GM12892 (cell line): ENCODE measurements around the gene COL6A3.

Experiments
- DNase-seq: peaks from one replicate; pipeline ENCODE4 v3.0.0; 2011; ENCODE audit not compliant: insufficient read length
- FAIRE-seq: peaks from 2 replicates; lab custom pipeline; 2011; peaks lifted over from hg19 to GRCh38; lab: Jason Lieb, UNC
- POLR2A ChIP-seq: IDR thresholded peaks from 2 replicates; pipeline ENCODE4 v1.6.1; 2011; ENCODE audit warnings: low read depth, low read length, control low read depth
- POLR2AphosphoS5 ChIP-seq: IDR thresholded peaks from 2 replicates; pipeline ENCODE4 v1.6.1; 2011; ENCODE audit warnings: low read depth, low read length, control low read depth
- TAF1 ChIP-seq: IDR thresholded peaks from 2 replicates; pipeline ENCODE4 v1.6.1; 2011; ENCODE audit warnings: low read depth, mild to moderate bottlenecking, control low read depth, low read length, borderline replicate concordance

COL6A3 gene

GRCh38 chr2:237315829-237316225, 98.1 kb downstream of the COL6A3 start:
- no peak for FAIRE-seq
- TF ChIP-seq POLR2AphosphoS5: no peak
- no peak for DNase-seq

- TF ChIP-seq POLR2A: no peak
- no peak for TF ChIP-seq POLR2AphosphoS5
- no peak for TF ChIP-seq TAF1
- FAIRE-seq (no peak), DNase-seq (no peak)
Observed at GRCh38 chr2:237315170-237315828, 98.7 kb downstream of the COL6A3 start.

DNA sequence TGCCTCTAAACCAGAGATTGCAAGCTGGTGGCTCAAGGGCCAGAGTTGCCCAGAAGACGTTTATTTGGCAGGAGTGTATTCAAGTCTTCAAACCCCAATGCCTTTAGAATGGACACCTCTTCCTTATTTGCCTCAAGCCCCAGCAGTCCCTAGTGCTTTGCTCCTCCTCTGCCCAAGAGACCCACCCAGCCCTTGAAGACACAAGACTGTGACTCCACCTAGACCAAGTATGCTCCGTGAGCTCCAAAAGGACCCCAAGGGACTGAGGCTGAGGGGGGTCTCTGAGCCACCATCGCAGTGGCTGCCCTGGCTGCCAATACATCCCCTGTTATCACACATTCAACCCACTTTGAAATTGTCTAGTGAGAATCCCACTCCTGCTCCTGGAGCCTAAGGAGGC, 99.3 kb downstream of the COL6A3 start:
- TF ChIP-seq POLR2AphosphoS5 (no peak), POLR2A (no peak), TAF1 (no peak)
- FAIRE-seq (no peak), DNase-seq (no peak)

DNA sequence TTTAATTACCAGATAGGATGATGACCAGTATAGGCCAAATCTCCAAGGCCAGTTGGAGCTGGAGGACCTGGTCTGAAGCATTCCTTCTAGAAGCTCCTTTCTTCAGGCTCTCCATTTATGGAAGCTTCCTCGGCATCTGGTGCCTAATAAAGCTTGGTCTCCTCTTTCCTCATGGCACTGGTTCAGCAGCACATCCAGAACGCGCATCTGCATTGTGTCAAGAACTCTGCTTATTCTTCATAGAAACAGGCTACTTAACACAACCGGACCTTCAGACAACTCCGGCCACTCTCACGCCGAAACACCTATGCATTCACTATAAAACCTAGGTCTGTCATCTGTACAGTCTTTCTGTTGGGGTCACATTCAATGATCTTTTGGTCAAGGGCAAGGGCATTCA, 99.8 kb downstream of the COL6A3 start:
- no peak for FAIRE-seq
- no peak for DNase-seq
- no peak for TF ChIP-seq POLR2AphosphoS5

DNA sequence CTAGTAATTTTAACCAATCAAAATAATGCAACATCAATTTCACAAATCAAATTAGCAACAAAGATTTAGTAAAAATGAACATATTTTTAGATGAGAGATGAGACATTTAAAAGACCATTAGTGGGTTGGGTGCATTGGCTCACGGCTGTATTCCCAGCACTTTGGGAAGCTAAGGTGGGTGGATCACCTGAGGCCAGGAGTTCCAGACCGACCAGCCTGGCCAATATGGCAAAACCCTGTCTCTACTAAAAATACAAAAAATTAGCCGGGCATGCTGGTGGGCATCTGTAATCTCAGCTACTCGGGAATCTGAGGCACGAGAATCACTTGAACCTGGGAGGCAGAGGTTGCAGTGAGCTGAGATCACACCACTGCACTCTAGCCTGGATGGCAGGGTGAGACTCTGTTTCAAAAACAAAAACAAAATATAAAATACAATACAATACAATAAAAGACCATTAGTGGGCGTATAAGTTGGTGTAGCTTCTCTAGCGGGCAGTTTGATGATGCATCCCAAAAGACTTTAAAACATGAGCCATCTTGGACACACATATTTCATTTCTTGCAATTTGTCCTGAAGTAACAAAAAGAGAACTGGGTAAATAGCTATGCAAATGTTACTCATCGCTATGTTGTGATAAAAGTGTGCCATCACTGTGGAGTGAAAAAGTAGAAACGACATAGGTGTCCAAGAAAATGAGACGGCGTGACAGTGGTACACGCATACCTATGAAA, 101.8 kb downstream of the COL6A3 start:
- TF ChIP-seq POLR2AphosphoS5 (no peak), TAF1 (no peak), POLR2A (no peak)
- FAIRE-seq (no peak), DNase-seq (no peak)

DNA sequence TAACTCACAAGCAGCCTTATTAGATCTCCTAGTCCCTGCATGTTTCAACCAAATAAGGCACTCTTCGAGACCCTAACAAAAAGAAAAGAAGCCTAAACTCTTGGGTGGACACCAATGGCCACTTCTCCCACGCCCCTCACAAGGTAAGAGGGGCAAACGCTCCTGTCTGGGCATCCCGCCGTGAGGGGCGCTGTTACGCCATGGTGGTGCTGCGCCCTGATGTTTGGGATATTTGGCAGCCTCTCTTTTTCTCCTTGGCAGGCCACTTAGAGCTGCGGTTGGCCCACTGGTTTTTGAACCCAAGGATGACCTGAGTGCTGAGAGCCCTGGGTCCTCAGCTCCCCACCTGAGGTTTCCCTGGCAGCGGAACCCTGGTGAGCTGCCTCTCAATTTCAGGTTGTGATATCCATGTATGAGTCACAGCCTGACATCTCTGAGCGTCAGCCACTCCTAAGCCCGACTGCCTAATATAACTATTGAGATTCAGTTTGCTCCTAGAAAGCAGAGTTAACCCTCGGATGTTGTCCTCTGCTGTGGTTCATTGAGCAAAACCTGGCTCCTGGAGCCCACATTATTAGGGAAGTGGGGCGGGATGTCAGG, 103.3 kb downstream of the COL6A3 start:
- DNase-seq (no peak), FAIRE-seq (no peak)
- TF ChIP-seq TAF1 (no peak), POLR2AphosphoS5 (no peak), POLR2A (no peak)

DNA sequence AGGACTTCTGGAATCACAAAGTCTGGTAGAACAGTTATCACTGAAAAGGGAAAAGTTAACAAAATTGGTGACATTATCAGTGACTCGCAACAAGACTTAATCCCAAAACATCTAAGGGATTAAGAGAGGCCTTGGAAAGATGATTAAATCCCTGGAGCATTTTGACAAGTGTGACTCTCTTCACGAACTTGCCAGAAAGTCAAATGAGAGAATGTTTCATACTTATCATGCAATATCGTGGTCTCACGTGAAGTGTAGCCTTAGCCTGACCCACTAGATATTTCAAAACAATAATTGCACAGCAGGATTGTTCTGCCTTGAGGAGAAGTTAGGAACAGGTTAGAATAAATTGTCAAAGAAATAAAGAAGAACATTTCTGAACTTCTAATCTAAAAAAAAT, 104.5 kb downstream of the COL6A3 start:
- FAIRE-seq: no peak
- TF ChIP-seq POLR2AphosphoS5 (no peak), POLR2A (no peak)
- DNase-seq: no peak

DNA sequence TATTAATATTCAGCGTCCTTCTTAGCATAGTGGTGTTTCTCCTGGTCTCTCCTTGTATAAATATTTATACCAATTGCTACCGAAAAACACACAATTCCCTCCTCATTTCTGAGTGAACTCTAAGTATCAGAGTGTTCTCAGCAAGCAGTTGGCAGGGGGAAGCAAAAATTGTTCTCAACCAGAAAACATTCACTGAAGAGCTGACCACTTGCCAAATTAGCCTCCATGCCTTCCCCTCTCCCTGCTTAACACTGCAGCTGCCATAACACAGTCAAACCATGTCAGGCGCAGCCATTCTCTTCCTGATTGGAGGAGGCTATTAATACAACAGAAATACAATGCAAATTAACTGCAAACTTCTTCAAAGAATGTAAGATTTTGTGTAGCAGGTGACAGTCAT, 105.0 kb downstream of the COL6A3 start:
- FAIRE-seq (no peak), DNase-seq (no peak)
- TF ChIP-seq POLR2A (no peak), POLR2AphosphoS5 (no peak), TAF1 (no peak)

DNA sequence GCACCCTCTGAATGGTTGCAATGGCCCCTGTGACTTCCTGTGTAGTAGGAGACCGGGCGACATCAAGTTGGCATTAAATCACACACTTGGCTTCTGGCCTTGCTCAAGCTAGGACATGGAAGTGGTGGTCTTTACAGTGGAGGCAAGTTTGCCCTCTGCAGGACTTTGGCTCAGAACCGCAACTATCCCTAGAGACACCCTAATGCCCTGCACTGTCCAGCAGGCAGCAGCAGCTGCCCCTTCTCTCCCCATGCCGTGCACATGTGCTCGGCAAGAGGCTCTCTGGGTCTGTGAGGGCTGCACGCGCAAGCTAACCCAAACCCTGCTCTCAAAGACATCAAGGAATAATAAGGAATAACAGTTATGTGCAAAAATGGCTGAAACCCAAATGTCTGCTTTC, 106.5 kb downstream of the COL6A3 start:
- FAIRE-seq (no peak), DNase-seq (no peak)
- no peak for TF ChIP-seq POLR2A
- no peak for TF ChIP-seq POLR2AphosphoS5
- TF ChIP-seq TAF1: no peak

DNA sequence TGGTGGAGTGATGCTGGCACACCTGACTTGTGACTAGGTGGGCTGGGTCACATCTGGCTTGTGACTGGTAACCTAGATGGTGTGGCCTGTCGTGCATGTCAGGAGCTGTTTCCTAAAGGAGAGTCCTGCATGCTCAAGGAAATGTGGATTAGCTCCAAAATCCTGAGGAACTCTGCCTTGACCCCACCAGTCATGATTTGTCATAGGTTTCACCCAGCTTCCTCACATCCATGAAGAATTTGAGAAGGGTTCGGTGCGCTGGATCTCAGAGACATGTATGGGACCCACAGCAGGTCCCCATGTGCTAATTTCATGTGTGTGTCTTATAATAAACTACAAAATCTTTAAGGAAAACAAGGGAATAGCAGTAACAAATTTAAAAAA, 107.2 kb downstream of the COL6A3 start:
- TF ChIP-seq POLR2AphosphoS5 (no peak), POLR2A (no peak), TAF1 (no peak)
- DNase-seq (no peak), FAIRE-seq (no peak)

DNA sequence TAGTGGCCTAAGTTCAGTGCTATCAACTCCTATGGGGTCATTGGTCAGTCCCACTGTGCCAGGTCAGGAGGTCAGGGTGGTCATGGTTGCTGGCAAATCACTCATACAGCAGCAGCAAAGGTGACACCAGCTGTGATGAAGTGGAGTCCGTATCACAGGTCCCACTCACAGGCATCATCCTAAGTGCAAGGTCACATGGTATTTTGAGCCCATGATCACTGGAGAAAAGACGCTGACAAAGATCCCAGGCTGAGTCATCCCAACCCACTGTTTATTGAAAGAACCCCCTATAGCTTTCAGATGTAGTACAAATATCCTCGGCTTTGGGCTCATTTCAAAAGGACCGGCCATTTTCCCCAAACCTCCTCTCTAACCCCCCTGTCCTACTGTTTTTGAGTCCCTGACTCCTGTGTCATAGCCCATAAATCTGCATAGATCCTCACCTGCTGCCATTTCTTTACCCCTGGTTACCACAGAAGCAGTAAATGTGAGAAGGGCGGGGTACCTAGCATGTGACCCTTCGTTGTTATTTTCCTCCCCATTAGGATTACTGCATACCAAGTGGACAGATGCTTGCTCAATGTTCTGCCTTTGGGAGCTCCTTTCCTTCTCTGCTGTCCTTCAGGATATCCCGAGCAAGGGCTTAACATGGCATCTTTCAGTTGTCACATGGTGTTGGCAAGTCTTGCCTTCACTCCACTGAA, 107.7 kb downstream of the COL6A3 start:
- TF ChIP-seq POLR2A (no peak), TAF1 (no peak), POLR2AphosphoS5 (no peak)

More for the DNA sequence above, 107.7 kb downstream of the COL6A3 start:
- DNase-seq (no peak), FAIRE-seq (no peak)
